GM12873 (cell line): ENCODE measurements around the gene RTL1.

Source experiments
- CTCF ChIP-seq: IDR thresholded peaks from 2 replicates; pipeline ENCODE4 v1.5.1; 2012; ENCODE audit warnings: low read depth, mild to moderate bottlenecking, moderate library complexity, low read length, control low read depth; ENCODE audit not compliant: insufficient read depth; ENCODE audit errors: missing control alignments

Gene RTL1

GRCh38 chr14:100903672-100904185, at the start of gene RTL1:
TSS of gene RTL1 (minus strand) at chr14:100903722. CDS start at chr14:100884788, 18,934 bp downstream.
- TF ChIP-seq CTCF, result no peak

DNA sequence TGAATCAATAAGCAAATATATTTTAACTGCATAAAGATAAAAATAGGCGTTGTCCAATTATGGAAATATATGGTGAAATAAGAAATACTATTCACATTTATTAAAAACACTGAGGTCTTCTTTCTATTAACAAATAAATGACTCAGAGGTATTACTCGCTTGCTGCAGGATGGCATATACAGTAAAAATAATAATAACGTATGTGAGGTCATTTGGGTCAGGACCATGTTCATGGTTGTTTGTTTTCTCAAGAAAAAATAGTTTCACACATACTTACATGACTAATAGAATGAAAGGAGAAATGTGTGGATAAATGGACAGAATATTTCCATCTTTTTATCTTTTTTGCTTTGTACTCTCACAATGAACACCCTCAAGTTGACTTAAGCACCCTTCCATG, 46.5 kb upstream of the RTL1 start:
- no peak for TF ChIP-seq CTCF

DNA sequence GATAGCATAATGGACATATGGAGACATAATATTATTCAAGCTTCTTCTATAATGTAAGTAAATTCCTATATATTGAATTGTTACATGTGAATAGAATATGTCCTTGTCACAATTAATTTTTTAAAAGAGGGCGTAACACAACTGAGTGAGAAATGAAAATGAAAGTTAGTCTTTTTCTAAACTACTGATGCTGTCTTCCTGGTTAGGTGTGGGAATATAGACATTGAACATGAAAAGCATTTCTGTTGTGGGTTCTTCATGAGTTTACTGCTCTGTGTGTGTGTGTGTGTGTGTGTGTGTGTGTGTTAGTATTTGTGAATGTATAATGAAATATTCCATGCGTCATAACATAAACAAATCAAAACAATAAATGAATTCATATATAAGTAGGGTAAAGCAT, 40.5 kb upstream of the RTL1 start:
- no peak for TF ChIP-seq CTCF

- no peak for TF ChIP-seq CTCF
These were observed 26.7 kb upstream of the RTL1 start for GRCh38 chr14:100930270-100930669.

GRCh38 chr14:100915560-100915959, 12.0 kb upstream of the RTL1 start:
- no peak for TF ChIP-seq CTCF

- TF ChIP-seq CTCF, result no peak
These were observed 11.1 kb upstream of the RTL1 start for GRCh38 chr14:100914597-100915021.

DNA sequence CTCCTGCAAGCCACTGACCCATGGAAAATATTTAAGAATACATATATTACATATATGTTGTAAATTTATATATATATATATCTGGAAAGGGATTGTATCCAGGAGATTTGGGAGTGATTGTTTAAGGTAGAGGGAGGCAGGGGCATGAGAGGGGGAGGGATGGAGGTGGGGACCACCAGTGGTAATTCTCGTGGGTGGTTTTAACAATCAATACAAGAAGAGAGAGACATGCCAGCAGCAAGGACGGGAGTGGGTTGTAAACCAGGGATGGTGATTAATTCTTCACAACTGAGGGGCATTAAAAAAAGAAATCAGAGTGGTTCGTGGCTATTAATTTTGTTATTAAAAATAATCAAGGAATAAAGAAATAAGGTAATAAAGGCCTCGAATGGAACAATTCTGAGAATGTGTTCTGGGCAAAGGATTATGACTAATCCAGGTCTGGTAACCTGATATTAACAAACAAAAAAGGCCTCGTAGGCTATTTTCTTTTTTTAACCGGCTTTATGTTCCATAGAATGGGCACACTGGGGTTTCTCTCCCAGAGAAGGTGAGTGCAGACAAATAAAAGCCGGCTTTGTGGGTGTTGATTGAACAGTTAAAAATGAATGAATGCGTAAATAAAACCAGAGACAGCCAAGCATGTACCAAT, 8.3 kb upstream of the RTL1 start:
- no peak for TF ChIP-seq CTCF
